Measurements from ENCODE around the gene AKAP8L. TPM values are rescaled to one million over a fixed set of nuclear protein-coding genes. Genes with fewer than 3 reads are reported as not detected.
A peak's percentile ranks its signal among the peaks of the same experiment; 100 is the strongest.

AKAP8L gene
- total and polyA plus RNA-seq, 9 of the 15 experiments (the other 6 are each of a cell fraction or from before 2014, with no cell fraction given) = 2.4 to 116 (median 70.7) TPM

GRCh38 chr19:15432018-15432494, 13.3 kb upstream of the AKAP8L start:
- H3K9me1 ChIP-seq (ENCODE audit: control insufficient read depth, insufficient read depth, low read length) = peaks cover 5% of the 10 kb centered on the region
- H3K27ac ChIP-seq (ENCODE audit: extremely low read depth, low read depth, low read length) = peak overlapping the region; percentile 91
- H3K27me3 ChIP-seq (ENCODE audit: control insufficient read depth in 2 of 2, insufficient read depth in 2 of 2, low read length in 2 of 2) = no peaks in the 10 kb centered on the region
- WGBS (ENCODE audit: insufficient coverage, low coverage, missing lambda C conversion rate) = 0% methylated on average over 16 of the region's 44 CpGs
- H3K36me3 ChIP-seq (ENCODE audit: control insufficient read depth, insufficient read depth, low read length) = peaks cover 41% of the 10 kb centered on the region; the same call in 2 of the 3 replicates
- H3K9ac ChIP-seq (ENCODE audit: insufficient read depth in 1 of 2, low read depth in 2 of 2, low read length in 2 of 2) = peak overlapping the region; percentile 96 to 99
- CTCF ChIA-PET (ENCODE audit: low intra/inter-chr PET ratio) = no interaction called here
- peak overlapping the region; percentile 76 for H3K4me2 ChIP-seq (ENCODE audit: insufficient read depth, low read length)
- DNase-seq (ENCODE audit: extremely low read depth in 1 of 4, low spot score in 3 of 4) (peak in 2 of 4 experiments; percentile 23 to 49), FAIRE-seq (no peak), ATAC-seq (peak; percentile 13; the same call in 1 of the 3 replicates)
- H3K4me1 ChIP-seq (replicated peaks in 1 of 2; ENCODE audit: control insufficient read depth in 2 of 2, insufficient read depth in 2 of 2, low read length in 2 of 2) = peaks cover 14 to 53% of the 10 kb centered on the region in 2 experiments
- peaks cover 44% of the 10 kb centered on the region for H3K79me2 ChIP-seq (ENCODE audit: control insufficient read depth, insufficient read depth, low read length)
- BruUV-seq (replicated peaks) = no TSS peak
- intact Hi-C loops (cut with micrococcal nuclease) (loop anchor here (2.0 kb wide), 1 partner anchor 13 kb away; the partner anchor contains the start of gene AKAP8L), in situ Hi-C loops (cut with MboI) (no loop called here)
- POLR2A ChIA-PET = interaction anchor here (0.5 to 4.0 kb wide), 5 partner anchors 8 to 677 kb away, joined by 3 to 54 read pairs (median 7); partner anchors contain the start of gene AKAP8L
- 0 out of 2 replicates have a peak overlapping the region, but pooled peaks have one; percentile 51 for H2AFZ ChIP-seq (ENCODE audit: low read depth, low read length)
- no peaks in the 10 kb centered on the region for H3K9me3 ChIP-seq (replicated peaks; ENCODE audit: control insufficient read depth, insufficient read depth, low read depth, low read length)
- peak overlapping the region; percentile 99 for H3K4me3 ChIP-seq
- no peaks in the 10 kb centered on the region for H4K20me1 ChIP-seq (replicated peaks; ENCODE audit: control insufficient read depth, insufficient read depth, low read length)
- TF ChIP-seq ZNF318 (IDR thresholded peaks at IDR 0.05; ENCODE audit: borderline replicate concordance in 1 of 2, low read depth in 1 of 2) (no peak), RBM14 (IDR thresholded peaks at IDR 0.05; ENCODE audit: borderline replicate concordance, insufficient read depth, low read depth, low read length) (0 out of 2 replicates have a peak, but pooled peaks have one; percentile 65), CBFA2T2 (conservative IDR thresholded peaks at IDR 0.05) (no peak), SMAD4 (CRISPR knock-in tag; conservative IDR thresholded peaks at IDR 0.05) (no peak), HDAC1 (IDR thresholded peaks at IDR 0.05) (peak in 1 of 2 experiments; percentile 32; a peak in 1 of 4 replicates), CHD1 (IDR thresholded peaks at IDR 0.05; ENCODE audit: low read length) (no peak), CBX2 (IDR thresholded peaks at IDR 0.05; ENCODE audit: insufficient read depth, low read length, poor library complexity, severe bottlenecking) (no peak), POLR2H (tag; IDR thresholded peaks at IDR 0.05; ENCODE audit: low read depth) (no peak), POU5F1 (IDR thresholded peaks at IDR 0.05; ENCODE audit: borderline replicate concordance, low read depth, low read length, partially characterized antibody) (no peak), KDM2B (CRISPR knock-in tag; IDR thresholded peaks at IDR 0.05) (no peak)
- TF ChIP-seq, protein P1, sequence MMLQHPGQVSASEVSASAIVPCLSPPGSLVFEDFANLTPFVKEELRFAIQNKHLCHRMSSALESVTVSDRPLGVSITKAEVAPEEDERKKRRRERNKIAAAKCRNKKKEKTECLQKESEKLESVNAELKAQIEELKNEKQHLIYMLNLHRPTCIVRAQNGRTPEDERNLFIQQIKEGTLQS (IDR thresholded peaks at IDR 0.05) = no peak
- TF ChIP-seq, protein P1 (CRISPR knock-in tag; conservative IDR thresholded peaks at IDR 0.05) = no peak
